NCI-H524 (cell line): ENCODE measurements around the gene NRDC.
"Not testable (repeated sequence)": the region's sequence is repeated elsewhere in the genome, so short reads cannot be mapped to it uniquely, and the experiment has no call there.

Source experiments
- DNase-seq, 2 experiments: peaks; one replicate each; lab custom pipeline; 2025; lab: John Stamatoyannopoulos, UW

The NRDC gene

GRCh38 chr1:51897699-51898031, 19.1 kb upstream of the NRDC start:
- no peak for DNase-seq

DNA sequence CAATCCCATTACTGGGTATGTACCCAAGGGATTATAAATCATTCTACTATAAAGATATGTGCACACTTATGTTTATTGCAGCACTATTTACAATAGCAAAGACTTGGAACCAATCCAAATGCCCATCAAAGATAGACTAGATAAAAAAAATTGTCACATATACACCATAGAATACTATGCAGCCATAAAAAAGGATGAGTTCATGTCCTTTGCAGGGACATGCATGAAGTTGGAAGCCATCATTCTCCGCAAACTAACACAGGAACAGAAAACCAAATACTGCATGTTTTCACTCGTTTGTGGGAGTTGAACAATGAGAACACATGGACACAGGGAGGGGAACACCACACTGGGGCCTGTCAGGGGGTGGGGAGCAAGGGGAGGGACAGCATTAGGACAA, 16.2 kb upstream of the NRDC start:
- not testable (repeated sequence) for DNase-seq

DNA sequence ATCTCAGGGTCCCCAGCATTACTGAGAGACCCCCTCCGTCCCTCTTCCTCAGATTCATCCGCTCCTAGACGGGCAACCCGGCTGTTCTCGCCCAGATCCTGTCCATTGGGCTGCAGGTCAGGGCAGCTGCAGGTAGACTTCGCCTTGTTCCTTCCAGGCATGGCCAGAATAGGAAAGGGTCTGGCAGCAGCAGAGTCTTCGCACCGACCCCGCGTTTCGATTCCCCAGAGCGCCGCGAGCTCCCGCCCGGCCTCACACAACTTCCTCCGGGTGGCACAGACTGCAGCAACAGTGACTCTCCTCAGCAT, 265 bp downstream of the NRDC start:
- DNase-seq, result no peak

GRCh38 chr1:51877434-51878307, 856 bp downstream of the NRDC start:
- DNase-seq, result peak; percentile 34 to 36

- DNase-seq, result no peak
These were observed 2.7 kb downstream of the NRDC start for GRCh38 chr1:51875836-51876235.

- DNase-seq, result no peak
These were observed 3.2 kb downstream of the NRDC start for GRCh38 chr1:51875291-51875772.

DNA sequence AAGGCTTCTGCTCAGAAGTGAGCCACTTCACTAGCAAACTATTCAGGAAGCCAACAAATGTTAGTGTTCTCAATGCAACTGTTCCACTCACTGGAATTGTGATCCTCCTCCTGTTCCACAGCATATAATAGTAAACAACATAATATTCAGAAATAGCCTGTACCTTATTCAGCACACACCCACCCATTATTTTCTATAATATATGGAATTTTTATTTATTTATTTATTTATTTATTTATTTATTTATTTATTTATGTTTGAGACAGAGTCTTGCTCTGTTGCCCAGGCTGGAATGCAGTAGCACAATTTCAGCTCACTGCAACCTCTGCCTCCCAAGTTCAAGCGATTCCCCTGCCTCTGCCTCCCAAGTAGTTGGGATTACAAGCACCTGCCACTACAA, 5.3 kb downstream of the NRDC start:
- not testable (repeated sequence) for DNase-seq

DNA sequence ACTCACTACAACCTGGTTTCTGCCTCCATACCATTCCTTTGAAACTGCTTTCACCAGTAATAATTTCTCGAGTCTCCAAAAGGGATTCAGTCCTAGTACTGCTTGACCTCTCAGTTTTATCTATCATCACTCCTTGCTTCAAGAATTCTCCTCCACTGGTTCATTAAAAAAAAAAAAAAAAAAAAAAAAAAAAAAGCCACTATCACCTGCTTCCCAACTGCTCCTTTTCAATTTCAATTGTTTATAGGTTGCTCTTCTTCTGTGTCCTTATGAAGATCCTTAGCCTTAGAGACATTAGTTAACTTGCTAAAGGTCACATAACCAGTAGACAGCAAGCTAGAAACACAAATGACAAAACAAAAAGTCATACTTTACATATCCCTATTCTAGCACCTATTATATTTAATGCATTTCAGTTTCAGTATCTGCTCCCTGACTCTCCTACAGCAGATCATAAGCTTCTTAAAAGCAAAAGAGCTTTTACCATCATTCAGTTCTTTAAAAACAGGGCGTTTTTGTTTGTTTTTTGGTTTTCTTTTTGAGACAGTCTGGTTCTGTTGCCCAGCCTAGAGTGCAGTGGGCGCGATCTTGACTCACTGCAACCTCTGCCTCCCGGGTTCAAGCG, 7.1 kb downstream of the NRDC start:
- DNase-seq, result no peak

- no peak for DNase-seq
These were observed 7.8 kb downstream of the NRDC start for GRCh38 chr1:51870603-51871350.

GRCh38 chr1:51867479-51868232, 10.9 kb downstream of the NRDC start:
- no peak for DNase-seq

DNA sequence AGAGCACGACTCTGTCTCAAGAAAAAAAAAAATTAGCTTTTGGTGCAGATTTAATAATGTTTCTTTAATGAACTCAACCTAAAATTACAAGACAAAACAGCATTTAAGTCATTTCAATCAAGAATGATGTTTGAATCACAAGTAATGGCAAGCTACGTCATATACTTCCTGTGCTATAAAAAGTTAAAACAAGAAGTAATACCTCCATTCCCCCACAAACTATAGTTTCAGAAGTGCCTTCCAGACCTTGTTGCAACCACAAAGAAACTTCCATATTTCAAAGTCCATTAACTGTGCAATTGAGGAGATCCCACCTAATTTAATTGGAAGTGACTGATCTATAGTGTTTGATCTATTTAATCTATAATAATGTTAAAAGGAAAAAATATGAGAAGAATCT, 15.1 kb downstream of the NRDC start:
- no peak for DNase-seq

DNA sequence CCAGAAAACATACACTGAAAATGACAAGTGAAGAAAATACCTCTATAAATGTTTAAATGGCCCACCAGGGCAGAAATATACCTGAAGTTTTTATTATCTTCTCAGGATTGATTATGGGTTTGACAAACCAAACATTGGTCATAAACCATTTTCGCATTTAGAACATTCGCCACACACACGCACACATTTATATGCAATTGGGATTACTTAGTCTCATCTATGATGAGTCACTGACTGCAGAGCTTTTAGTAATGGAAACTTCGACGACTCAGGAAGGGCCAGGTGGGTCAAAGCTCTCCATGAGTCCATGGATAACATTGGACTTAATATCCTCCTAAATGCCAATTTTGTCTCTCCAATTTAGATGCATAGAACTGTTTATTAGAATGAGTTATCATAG, 16.9 kb downstream of the NRDC start:
- DNase-seq, result no peak

- DNase-seq, result no peak
These were observed 18.8 kb downstream of the NRDC start for GRCh38 chr1:51859735-51860134.

DNA sequence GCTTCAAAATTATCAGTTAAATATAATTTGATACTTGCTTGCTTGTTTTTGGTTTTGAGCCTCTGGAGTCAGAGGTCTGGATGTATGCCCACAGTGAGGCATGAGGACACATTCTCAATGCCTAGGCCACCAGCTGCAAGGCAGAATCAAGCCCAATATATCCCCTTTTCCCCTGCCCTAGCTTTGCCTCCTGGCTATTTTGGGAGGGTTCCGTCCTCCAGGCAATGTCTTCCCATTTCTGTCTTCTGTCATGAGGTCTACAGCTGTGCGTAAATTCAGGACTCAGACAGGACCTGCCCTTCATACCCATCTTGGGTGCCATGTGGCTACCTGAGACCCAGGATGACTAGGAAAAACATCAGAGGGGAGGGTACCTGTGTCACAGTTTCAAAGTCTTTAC, 19.2 kb downstream of the NRDC start:
- DNase-seq, result no peak

DNA sequence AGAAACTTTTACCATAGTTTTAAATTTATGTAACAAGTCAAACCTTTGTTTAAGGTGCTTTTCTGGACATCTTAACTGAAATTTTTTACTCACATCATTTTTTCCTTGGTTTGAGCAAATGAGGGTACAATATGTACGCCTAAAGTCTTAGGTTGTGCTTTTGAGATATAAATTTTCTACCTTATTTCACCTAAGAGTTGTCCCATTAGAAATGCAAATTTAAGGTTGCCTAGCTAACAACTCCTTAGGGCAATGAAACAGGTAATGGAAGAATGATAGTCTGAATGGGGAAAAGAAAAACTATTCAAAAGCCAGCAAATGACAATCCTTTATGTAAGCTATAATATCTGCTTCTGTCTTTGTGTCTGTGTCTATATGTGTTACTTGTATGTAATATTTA, 19.6 kb downstream of the NRDC start:
- DNase-seq, result no peak

GRCh38 chr1:51856745-51857144, 21.8 kb downstream of the NRDC start:
- DNase-seq, result no peak

GRCh38 chr1:51855624-51856023, 22.9 kb downstream of the NRDC start:
- DNase-seq, result peak in 1 of 2 experiments; percentile 6

GRCh38 chr1:51853360-51853759, 25.2 kb downstream of the NRDC start:
- DNase-seq, result no peak

DNA sequence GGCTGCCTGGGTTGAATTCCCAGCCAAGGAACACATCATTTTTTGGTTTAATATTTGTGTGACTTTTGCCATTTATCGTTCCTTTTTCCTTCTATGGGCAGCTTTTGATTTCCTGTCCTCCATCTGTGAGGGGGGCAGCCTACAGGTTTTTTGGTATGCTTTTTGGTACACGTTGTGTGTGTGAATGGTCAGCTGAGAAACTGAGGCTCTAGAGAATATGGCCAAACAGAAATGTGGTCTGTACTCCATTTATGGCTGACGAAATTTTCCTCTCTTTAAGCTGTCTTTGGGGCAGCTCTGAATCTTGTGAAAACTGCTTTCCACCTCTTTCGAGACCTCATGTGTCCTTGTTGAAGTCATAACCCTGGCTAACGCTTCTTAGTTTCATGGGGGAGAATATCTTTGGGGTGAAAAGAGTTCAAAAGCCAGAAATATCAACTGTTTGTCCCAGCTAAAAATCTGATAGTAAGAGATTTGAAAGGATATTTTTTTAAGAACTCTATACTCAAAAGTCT, 26.6 kb downstream of the NRDC start:
- DNase-seq, result no peak

DNA sequence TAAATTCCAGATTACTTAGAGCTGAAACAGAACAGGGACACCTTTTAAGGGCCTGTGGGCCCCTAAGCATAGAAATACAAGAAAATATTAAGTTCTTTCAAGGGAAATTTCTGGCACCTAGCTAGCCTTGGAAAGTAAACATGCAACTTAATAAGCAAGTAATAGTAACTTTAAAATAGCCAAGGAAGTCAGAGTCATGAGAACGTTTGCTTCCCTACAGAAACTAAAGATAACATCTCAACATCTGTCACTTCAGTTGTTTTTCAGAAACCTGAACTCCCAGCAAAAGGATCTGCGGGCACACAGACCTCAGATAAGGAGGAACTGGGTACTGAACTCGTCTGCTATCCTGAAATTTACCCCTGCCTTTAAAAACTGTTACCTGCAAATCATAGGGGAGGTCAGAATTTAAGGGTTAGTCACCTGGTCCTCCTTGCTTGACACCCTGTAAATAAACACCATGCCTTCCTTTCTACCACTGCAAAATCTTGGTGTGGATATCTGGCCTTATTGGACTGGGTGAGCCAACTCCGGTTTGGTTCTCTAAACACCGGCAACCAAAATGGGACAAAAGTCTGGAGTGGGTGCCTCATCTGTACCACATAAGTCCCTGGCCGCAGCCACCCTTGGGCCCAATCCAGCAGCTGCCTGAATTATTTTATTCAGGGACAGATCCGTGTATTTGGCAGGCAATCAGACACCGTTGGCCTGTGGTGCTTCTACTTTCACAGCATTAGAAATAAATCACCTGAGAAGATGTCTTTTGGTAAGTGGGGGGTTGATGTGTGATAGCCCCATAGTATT, 27.9 kb downstream of the NRDC start:
- peak in 1 of 2 experiments; percentile 36 for DNase-seq

- DNase-seq, result no peak
These were observed 31.1 kb downstream of the NRDC start for GRCh38 chr1:51847294-51847920.
